HepG2 (cell line): ENCODE results near the gene SPTBN4. TPM values are rescaled to one million over a fixed set of nuclear protein-coding genes. Genes with fewer than 3 reads are reported as not detected.

Source experiments
- ATAC-seq: fragments of 200-7000 bp; cut with Tn5 transposase; 3 replicates; pipeline ENCODE4 v1.9.1; 2020; ENCODE audit warnings: mild to moderate bottlenecking, moderate library complexity
- BruUV-seq: library from RNA; stranded (reverse); fragments of 400-500 nt; replicated peaks from 2 replicates; lab custom pipeline; 2021; lab: Mats Ljungman, UMichigan
- CTCF ChIA-PET: fragments of 300-600 bp; formaldehyde crosslinking; extraction: SDS; loops from one replicate; lab custom pipeline; 2021; ENCODE audit warnings: low total read pairs, inconsistent platforms, low intra/inter-chr PET ratio; lab: Yijun Ruan, JAX
- POLR2A ChIA-PET: fragments of 350-600 bp; sonication (Branson Sonifier 250); formaldehyde crosslinking; loops from one replicate; lab custom pipeline; 2020; ENCODE audit warnings: antibody characterized with exemption, inconsistent platforms; lab: Yijun Ruan, JAX
- DNase-seq: peaks from one replicate; pipeline ENCODE4 v3.0.0-alpha.2; 2015; ENCODE audit warnings: low spot score
- FAIRE-seq: peaks from 3 replicates; lab custom pipeline; 2011; peaks lifted over from hg19 to GRCh38; lab: Jason Lieb, UNC
- H2AFZ ChIP-seq: one replicate; pipeline ENCODE4 v1.6.1; 2011; ENCODE audit warnings: low read length, inconsistent platforms
- H3K27ac ChIP-seq: fragments of 300-600 bp; 3 replicates; pipeline ENCODE4 v1.8.0; 2011; ENCODE audit warnings: mixed run types, mild to moderate bottlenecking, mixed read lengths, low read length, inconsistent platforms; ENCODE audit not compliant: insufficient read depth; ENCODE audit errors: extremely low read length
- H3K27me3 ChIP-seq, 2 experiments: fragments of 200-600 bp in 1 of 2; 2 replicates in 1 of 2; 3 replicates in 1 of 2; pipeline versions ENCODE4 v1.6.0 to v1.8.0; 2011; ENCODE audit warnings: low read length in 2 of 2, mild to moderate bottlenecking in 2 of 2, moderate library complexity in 2 of 2, inconsistent platforms in 1 of 2; ENCODE audit not compliant: insufficient read depth in 2 of 2, control insufficient read depth in 1 of 2
- H3K36me3 ChIP-seq, 2 experiments: fragments of 200-600 bp in 1 of 2; replicated peaks in 1 of 2; 2 replicates in 1 of 2; 3 replicates in 1 of 2; pipeline versions ENCODE4 v1.5.1 to v1.8.0; 2011; ENCODE audit warnings: low read length in 2 of 2, inconsistent platforms in 1 of 2; ENCODE audit not compliant: insufficient read depth in 2 of 2, control insufficient read depth in 1 of 2
- H3K4me1 ChIP-seq: 2 replicates; pipeline ENCODE4 v1.5.1; 2012; ENCODE audit warnings: low read length, inconsistent platforms; ENCODE audit not compliant: insufficient read depth
- H3K4me2 ChIP-seq: 2 replicates; pipeline ENCODE4 v1.6.0; 2011; ENCODE audit warnings: low read depth, low read length, inconsistent platforms
- H3K4me3 ChIP-seq, 3 experiments: fragments of 200-600 bp in 1 of 3; sonication (generic), shearing (Covaris generic) in 1 of 3; replicated peaks in 1 of 3; 2 replicates each; pipeline ENCODE4 v1.5.1; 2011 to 2016; ENCODE audit warnings: low read length in 3 of 3, inconsistent platforms in 2 of 3, low read depth in 2 of 3, mild to moderate bottlenecking in 2 of 3, control low read depth in 1 of 3, mixed read lengths in 1 of 3; ENCODE audit not compliant: insufficient read depth in 1 of 3
- H3K79me2 ChIP-seq: one replicate; pipeline ENCODE4 v1.6.1; 2011; ENCODE audit warnings: low read length, inconsistent platforms; ENCODE audit not compliant: insufficient read depth
- H3K9ac ChIP-seq: 2 replicates; pipeline ENCODE4 v1.6.0; 2011; ENCODE audit warnings: mild to moderate bottlenecking, low read depth, low read length, inconsistent platforms; ENCODE audit not compliant: insufficient read depth
- H3K9me3 ChIP-seq: 2 replicates; pipeline ENCODE4 v1.5.1; 2012; ENCODE audit warnings: mild to moderate bottlenecking, low read length
- H4K20me1 ChIP-seq: 2 replicates; pipeline ENCODE4 v1.6.0; 2011; ENCODE audit warnings: inconsistent platforms, mild to moderate bottlenecking, low read length, moderate library complexity; ENCODE audit not compliant: insufficient read depth
- ATF7 ChIP-seq, 2 experiments: fragments of 450-650 bp in 1 of 2; sonication (generic) in 1 of 2; formaldehyde crosslinking in 1 of 2; IDR thresholded peaks; 2 replicates each; pipeline versions ENCODE4 v1.4.0 to v1.6.1; 2016 to 2020; ENCODE audit warnings: antibody characterized with exemption in 1 of 2, mild to moderate bottlenecking in 1 of 2, missing genetic modification reagents in 1 of 2
- HNRNPL ChIP-seq: fragments of 200-400 bp; formaldehyde crosslinking; IDR thresholded peaks from 2 replicates; pipeline ENCODE4 v1.6.1; 2017; ENCODE audit warnings: mild to moderate bottlenecking, low read depth, low read length
- MED13 ChIP-seq: sonication (generic); formaldehyde crosslinking; IDR thresholded peaks from 2 replicates; pipeline ENCODE4 v1.5.0; 2020; ENCODE audit warnings: missing genetic modification reagents
- ZFP36 ChIP-seq: fragments of 150-350 bp; IDR thresholded peaks from 2 replicates; pipeline ENCODE4 v1.6.1; 2018; ENCODE audit warnings: borderline replicate concordance, low read length, low read depth; ENCODE audit not compliant: partially characterized antibody
- ZNF296 ChIP-seq: sonication (generic); formaldehyde crosslinking; conservative IDR thresholded peaks from 2 replicates; pipeline ENCODE4 v1.5.0; 2020; ENCODE audit warnings: mild to moderate bottlenecking, missing genetic modification reagents
- ZSCAN25 ChIP-seq: sonication (generic); formaldehyde crosslinking; IDR thresholded peaks from 2 replicates; pipeline ENCODE4 v1.8.0; 2022; ENCODE audit warnings: mild to moderate bottlenecking, missing genetic modification reagents
- WGBS: methylation state at CpG from one replicate; pipeline ENCODE4 v1.1.6; 2017; ENCODE audit warnings: low lambda C conversion rate; 5-methylcytosine and 5-hydroxymethylcytosine counted together
- in situ Hi-C: cut with HindIII; loops from 2 replicates; pipeline ENCODE4 v1.10.0; 2017; ENCODE audit warnings: low pct_unique_long_range_greater_than_20kb; ENCODE audit not compliant: extremely low pct_ligation_motif_present
- intact Hi-C: fragments of 100-400 bp; cut with micrococcal nuclease; formaldehyde crosslinking; loops from one replicate; pipeline ENCODE4 v1.10.0; 2022; ENCODE audit not compliant: unreplicated experiment
- polyA plus RNA-seq, 8 experiments: library from polyadenylated mRNA; depleted of rRNA in 3 of 8; stranded (reverse) in 7 of 8; unstranded in 1 of 8; fragments of >200 nt; fragmentation: Illumina TruSeq in 4 of 8; extraction: Trizol in 4 of 8; gene quantifications; 2 replicates each; pipeline versions ENCODE4 v1.2.1 to v1.2.3, GENCODE V29; 2011 to 2016; ENCODE audit warnings: low read depth in 4 of 8, missing spikeins in 1 of 8, mixed read lengths in 1 of 8; ENCODE audit not compliant: insufficient read depth in 1 of 8
- total RNA-seq, 5 experiments: library from RNA; depleted of rRNA; stranded (reverse); fragments of >200 nt; fragmentation: Illumina TruSeq; extraction: Trizol; gene quantifications; 2 replicates each; pipeline ENCODE4 v1.2.3, GENCODE V29; 2016; ENCODE audit warnings: low read depth in 1 of 5

SPTBN4 gene
- total and polyA plus RNA-seq, 2 of the 13 experiments (the other 11 are each of a cell fraction or from before 2014, with no cell fraction given): 0.11 TPM

DNA sequence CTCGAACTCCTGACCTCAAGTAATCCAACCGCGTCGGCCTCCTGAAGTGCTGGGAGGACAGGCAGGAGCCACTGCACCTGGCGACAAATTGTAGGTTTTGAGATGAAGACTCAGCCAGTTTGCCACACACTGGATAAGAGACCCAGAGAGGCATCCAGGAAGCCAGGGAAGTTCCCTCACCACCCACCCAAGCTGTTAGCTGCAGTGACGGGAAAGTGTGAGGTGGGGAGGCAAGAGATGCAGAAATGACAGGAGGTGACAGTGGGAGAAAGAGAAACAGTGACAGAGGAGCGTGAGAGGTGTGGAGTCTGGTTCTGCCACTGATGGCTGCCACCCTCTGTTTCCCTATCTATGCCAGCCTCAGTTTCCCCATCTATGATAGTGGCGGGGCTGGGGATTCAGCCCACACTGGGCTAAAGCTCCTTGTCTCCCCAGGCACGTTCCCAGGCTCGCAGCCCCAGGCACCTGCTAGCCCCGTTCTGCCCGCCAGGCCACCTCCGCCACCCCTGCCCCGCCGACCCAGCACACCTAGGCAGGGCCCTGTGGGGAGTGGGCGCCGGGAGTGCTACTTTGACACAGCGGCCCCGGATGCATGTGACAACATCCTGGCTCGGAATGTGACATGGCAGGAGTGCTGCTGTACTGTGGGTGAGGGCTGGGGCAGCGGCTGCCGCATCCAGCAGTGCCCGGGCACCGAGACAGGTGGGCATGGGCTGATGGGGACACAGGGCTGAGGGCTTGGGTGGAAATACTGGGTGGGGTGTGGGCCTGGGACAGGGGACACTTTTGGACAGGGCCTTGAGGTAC is 155.4 kb downstream of the SPTBN4 start:
- H3K27me3 ChIP-seq: peaks cover 0 to 3% of the 10 kb centered on the region in 2 experiments; a peak in 3 of 5 replicates
- no TSS peak for BruUV-seq
- in situ Hi-C loops (no loop called here), intact Hi-C loops (no loop called here)
- WGBS: 75% methylated on average over 9 of the region's 24 CpGs
- no peak overlapping the region for H3K4me2 ChIP-seq
- ChIA-PET POLR2A (no interaction called here), CTCF (no interaction called here)
- no peak overlapping the region for H3K27ac ChIP-seq
- no peak for DNase-seq
- no peak overlapping the region for H3K4me3 ChIP-seq
- no peak for FAIRE-seq
- no peak overlapping the region for H3K9ac ChIP-seq
- TF ChIP-seq MED13 (CRISPR knock-in tag) (no peak), HNRNPL (peak; percentile 88), ZNF296 (CRISPR knock-in tag) (no peak)
- H3K36me3 ChIP-seq: no peaks in the 10 kb centered on the region
- no peaks in the 10 kb centered on the region for H4K20me1 ChIP-seq
- H2AFZ ChIP-seq: no peak overlapping the region
- no peaks in the 10 kb centered on the region for H3K9me3 ChIP-seq
- H3K79me2 ChIP-seq: no peaks in the 10 kb centered on the region
- no peak for ATAC-seq
- peaks cover 6% of the 10 kb centered on the region; the same call in 1 of the 2 replicates for H3K4me1 ChIP-seq

GRCh38 chr19:40622773-40623075 is 155.9 kb downstream of the SPTBN4 start:
- no peak overlapping the region for H3K27ac ChIP-seq
- no peak overlapping the region for H2AFZ ChIP-seq
- ChIA-PET POLR2A (no interaction called here), CTCF (no interaction called here)
- H3K4me2 ChIP-seq: no peak overlapping the region
- no peak for ATAC-seq
- intact Hi-C loops: no loop called here
- no peaks in the 10 kb centered on the region for H3K79me2 ChIP-seq
- no TSS peak for BruUV-seq
- in situ Hi-C loops: no loop called here
- H3K36me3 ChIP-seq: no peaks in the 10 kb centered on the region
- H3K9me3 ChIP-seq: no peaks in the 10 kb centered on the region
- FAIRE-seq: no peak
- TF ChIP-seq ZFP36 (no peak), ATF7 (IDR thresholded peaks at IDR 0.05) (no peak), ATF7 (CRISPR knock-in tag; IDR thresholded peaks at IDR 0.05) (no peak), ZSCAN25 (CRISPR knock-in tag) (no peak)
- peaks cover 0 to 3% of the 10 kb centered on the region in 2 experiments; a peak in 3 of 5 replicates for H3K27me3 ChIP-seq
- WGBS: 71% methylated on average over 5 of the region's 7 CpGs
- no peak overlapping the region for H3K9ac ChIP-seq
- H3K4me3 ChIP-seq: no peak overlapping the region
- peaks cover 6% of the 10 kb centered on the region; the same call in 1 of the 2 replicates for H3K4me1 ChIP-seq
- no peak for DNase-seq
- H4K20me1 ChIP-seq: no peaks in the 10 kb centered on the region
